GM18870 (cell line): Measurements from ENCODE around the gene SMIM23.
A peak's percentile ranks its signal among the peaks of the same experiment; 100 is the strongest.

Experiments
- ATAC-seq: cut with Tn5 transposase; IDR thresholded peaks from one replicate; pipeline ENCODE4 v1.9.1; 2021; ENCODE audit warnings: moderate library complexity; ENCODE audit not compliant: unreplicated experiment

SMIM23 gene

DNA sequence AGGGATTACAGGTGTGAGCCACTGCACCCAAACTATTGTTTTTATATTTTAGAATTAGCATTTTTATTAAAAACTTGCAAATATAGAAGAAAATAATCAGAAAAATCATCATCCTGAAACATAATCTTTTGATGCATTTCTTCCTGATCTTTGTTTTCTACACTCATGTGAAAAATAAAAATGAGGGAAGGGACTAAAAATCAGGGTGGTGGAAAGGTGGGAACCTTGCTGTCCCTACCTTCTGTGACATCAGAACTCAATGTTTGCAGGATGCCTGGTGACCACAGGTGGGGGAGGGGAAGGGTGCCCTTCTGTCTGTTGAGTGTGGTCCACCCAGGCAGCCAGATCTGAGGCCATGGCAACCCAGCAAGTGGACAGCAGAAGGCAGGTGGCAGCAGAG lies at the start of gene SMIM23:
Gene SMIM23 (plus strand): TSS at position 301 of the 400 bp plus-strand sequence. CDS start 55 bp downstream, at position 356.
- no peak for ATAC-seq

DNA sequence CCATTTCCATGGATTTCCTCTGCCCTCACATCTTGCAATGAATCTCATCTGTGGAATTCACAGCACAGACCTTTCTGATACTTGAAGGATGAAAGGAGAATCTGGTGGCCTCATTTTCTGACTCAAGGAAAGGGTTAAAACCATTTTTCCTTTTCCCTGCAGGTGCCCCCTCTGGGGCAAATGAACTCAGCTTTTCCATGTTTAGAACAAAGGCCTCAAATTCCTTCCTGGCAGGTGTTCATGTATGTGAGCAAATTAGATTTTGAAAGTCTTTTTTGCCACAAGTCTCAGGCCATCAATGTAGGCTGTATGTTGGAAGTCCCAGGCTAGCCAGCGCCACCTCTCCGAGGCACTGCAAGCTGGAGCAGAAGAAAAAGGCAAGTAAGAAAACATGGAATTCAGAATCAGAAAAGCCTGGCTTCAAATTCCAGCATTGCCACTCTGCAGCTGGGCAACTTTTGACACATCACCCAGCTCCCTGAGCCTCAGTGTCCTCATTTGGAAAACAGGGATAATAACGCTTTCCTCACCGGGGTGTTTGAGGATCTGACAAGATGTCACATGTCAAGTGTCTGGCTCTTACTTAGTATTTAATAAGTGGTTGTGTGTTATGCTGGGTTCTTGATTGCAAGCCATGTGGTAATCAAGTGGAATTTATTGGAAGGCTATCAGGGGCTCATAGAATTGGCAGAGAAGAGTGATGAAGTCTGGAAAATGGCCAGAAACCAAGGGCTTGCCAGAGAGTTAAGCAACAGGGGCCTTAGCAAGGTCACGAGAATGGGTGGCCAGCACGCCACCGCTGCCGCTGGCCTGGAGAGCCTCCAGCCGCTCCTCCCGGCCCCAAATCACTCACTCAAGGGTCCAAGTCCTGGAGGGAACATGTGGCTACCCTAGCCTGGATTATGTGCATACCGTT lies 48.4 kb upstream of the SMIM23 start:
- no peak for ATAC-seq

DNA sequence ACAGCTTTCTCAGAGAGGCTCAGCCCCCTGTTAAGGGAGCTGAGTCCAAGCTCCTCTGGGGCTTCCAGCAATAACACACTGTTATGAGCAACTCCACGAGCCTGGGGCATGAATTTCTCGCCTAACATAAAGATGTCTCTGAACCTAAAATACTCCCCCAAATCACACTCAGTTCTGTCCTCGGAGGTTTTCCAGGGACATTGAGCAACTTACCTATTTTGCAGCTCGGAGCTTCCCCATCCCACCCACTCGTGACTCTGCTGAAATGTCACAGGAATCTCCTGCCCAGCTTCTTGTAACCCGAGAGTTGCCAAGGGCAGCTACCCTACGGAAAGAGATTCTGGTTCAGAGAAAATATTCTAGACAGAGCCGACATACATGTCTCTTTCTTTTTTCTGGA lies 47.1 kb upstream of the SMIM23 start:
- no peak for ATAC-seq

- no peak for ATAC-seq
Measured at GRCh38 chr5:171739271-171739670, 46.3 kb upstream of the SMIM23 start.

DNA sequence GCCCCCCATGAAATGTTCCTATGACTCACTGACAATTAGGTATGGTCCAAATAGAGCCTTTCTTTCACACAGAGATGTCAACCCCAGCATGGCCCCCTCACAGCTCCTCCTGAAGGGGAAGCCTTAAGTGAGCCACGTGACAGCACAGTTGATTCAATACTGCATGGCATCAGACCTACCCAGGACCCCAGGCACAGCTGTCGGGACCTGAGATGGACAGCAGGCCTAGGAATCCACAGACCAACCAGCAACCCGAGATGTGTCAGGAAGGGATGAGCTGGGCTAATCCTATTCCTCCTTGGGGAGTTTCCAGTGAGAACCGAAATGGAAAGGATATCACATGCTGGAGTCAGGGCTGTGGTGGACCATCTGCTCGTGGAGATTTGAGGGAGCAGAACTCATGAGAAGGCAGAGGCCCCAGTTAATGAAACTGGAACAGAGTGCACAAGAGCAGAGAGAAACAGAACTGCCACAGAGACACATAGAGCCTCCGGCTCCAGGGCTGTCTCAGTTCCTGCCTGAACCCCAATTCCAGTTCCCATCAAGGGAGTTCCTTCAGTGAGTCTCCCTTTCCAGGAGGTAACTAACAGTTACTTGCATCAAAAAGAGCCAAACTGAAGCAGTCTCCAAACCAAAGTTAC lies 42.1 kb upstream of the SMIM23 start:
- ATAC-seq: peak; percentile 14

DNA sequence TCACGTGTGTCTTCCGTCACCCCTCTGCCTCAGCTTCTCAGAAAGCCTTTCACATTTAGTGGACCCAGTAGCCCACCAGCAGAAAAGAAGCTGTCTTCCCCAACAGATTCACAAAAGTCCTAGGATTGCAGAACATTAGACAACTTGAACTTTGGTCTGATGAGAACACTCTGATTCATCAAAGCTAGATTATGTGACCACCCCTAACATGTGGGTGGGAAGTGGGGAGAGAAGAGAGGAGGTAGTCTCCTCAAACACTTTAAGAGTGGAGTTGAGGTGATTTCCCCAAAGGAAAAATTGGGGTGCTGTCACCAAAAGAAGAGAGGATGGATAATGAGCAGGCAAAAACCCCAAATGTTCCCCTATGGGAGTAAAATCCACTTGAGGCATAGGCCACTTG lies 41.4 kb upstream of the SMIM23 start:
- no peak for ATAC-seq

- no peak for ATAC-seq
Measured at GRCh38 chr5:171744882-171745281, 40.7 kb upstream of the SMIM23 start.

GRCh38 chr5:171745602-171746001 lies 40.0 kb upstream of the SMIM23 start:
- ATAC-seq: no peak

- no peak for ATAC-seq
Measured at GRCh38 chr5:171747061-171747859, 38.4 kb upstream of the SMIM23 start.

DNA sequence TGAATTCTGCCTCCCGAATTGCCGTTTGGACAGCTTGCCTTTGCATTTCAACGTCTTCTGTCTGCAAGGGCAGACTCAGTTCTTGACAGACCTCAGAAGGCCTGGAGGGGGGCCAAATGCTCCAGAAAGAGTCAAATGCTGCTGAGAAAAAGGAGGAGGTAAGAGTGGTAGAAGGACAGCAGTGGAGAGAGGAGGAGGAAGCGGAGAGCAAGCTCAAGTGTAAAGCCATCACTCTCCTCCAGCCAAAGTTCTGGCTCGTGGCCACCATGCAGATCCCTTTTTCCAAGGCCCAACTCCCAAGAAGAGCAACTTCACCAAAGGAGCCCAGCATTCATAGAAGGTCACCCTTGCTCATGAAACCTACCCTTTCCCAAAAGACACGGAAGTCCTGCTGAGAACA lies 36.9 kb upstream of the SMIM23 start:
- no peak for ATAC-seq

- ATAC-seq: no peak
Measured at GRCh38 chr5:171749365-171749764, 36.3 kb upstream of the SMIM23 start.

DNA sequence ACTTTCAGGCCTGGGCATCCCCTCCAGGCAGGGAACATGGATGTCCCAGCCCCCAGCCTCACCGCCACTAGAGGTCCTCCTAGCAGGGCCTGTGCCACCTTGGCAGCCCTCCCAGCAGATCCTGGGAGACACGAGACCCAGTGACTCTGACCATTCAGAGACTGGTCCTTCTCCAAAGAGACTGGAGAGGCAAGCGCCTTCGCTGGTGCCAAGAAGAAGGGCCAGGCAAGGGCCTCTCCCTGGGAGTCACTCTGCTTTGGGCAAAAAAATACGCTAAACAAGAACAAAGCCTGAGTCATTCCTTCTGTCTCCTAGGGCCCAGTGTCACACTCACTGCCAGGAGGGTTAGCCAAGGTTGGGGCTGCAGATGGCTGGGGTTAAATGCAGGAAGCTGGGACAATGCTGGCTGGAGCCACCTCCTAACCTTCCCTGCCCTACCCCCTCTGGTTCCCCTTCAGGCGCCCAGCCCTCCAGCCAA lies 35.3 kb upstream of the SMIM23 start:
- ATAC-seq: no peak

- ATAC-seq: no peak
Measured at GRCh38 chr5:171755354-171755821, 30.2 kb upstream of the SMIM23 start.

GRCh38 chr5:171757853-171758535 lies 27.6 kb upstream of the SMIM23 start:
- no peak for ATAC-seq

DNA sequence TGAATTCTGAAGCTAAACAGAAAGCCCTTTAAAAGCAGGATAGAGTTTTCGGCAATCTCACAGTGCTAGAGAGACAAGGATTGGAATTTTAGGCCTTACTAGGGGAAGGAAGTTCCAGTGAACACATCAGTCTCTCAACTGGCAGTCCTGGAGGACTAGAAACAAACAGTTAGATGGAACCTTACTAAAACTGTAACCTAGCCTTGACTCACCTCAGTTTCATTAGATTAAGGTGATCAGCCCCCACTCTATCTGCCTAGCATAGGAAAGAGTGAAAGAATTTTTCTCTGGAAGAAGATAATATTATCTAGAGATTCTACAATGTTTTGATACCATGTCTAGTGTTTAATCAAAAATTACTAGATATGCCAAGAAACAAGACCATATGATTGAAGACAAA lies 25.8 kb upstream of the SMIM23 start:
- ATAC-seq: no peak

GRCh38 chr5:171762021-171762608 lies 23.5 kb upstream of the SMIM23 start:
- no peak for ATAC-seq

- no peak for ATAC-seq
Measured at GRCh38 chr5:171762903-171763302, 22.7 kb upstream of the SMIM23 start.

DNA sequence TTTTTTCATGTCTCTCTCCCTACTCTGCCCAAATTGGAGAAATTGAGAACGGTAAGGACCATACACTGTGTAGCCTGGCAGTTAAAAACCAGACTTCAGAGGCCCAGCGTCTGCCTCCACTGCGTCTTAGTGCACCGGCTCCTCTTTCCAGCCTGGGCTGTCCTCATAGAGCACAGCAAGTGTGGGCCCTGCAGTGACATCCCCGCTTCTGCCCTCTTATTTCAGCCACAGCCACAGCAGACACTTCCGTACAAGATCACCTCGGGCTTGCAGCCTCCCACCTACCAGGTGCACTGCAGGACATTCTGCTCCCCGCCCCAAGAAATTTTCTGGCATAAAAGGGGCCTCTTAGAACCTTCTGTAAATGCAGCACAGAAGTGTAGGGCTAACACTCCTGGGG lies 21.4 kb upstream of the SMIM23 start:
- ATAC-seq: no peak

- no peak for ATAC-seq
Measured at GRCh38 chr5:171766875-171767274, 18.7 kb upstream of the SMIM23 start.

GRCh38 chr5:171770153-171770552 lies 15.5 kb upstream of the SMIM23 start:
- ATAC-seq: no peak
